ENCODE results near the gene MIPOL1. TPM values are rescaled to one million over a fixed set of nuclear protein-coding genes. Genes with fewer than 3 reads are reported as not detected.

The MIPOL1 gene
- total and polyA plus RNA-seq, 2 donors (not counting 3 experiments of a cell fraction or from before 2014, with no cell fraction given) = 3.4 to 33.5 TPM

GRCh38 chr14:37210448-37210847, 12.7 kb downstream of the MIPOL1 start:
- dilution Hi-C loops (cut with MboI; ENCODE audit: extremely low pct_ligation_motif_present, low sequenced_read_pairs) = no loop called here
- CTCF ChIA-PET = interaction anchor here (8.5 kb wide), 1 partner anchor 20 kb away, joined by 56 read pairs; no protein-coding TSS in a partner anchor

More at GRCh38 chr14:37210448-37210847, 12.7 kb downstream of the MIPOL1 start:
- Histone ChIP-seq H2AFZ (ENCODE audit: low read depth, low read length) (no peak overlapping the region), H3K27me3 (ENCODE audit: control insufficient read depth in 2 of 2, insufficient read depth in 2 of 2, low read length in 2 of 2) (no peaks in the 10 kb centered on the region), H3K9me1 (replicated peaks; ENCODE audit: control insufficient read depth, extremely low read depth, insufficient read depth, low read length) (no peaks in the 10 kb centered on the region), H3K36me3 (ENCODE audit: control insufficient read depth in 2 of 2, extremely low read depth in 1 of 2, insufficient read depth in 2 of 2, low read length in 2 of 2) (no peaks in the 10 kb centered on the region), H3K4me2 (ENCODE audit: insufficient read depth, low read length) (no peak overlapping the region), H3K9me3 (replicated peaks; ENCODE audit: control insufficient read depth, insufficient read depth, low read length) (peaks cover 6% of the 10 kb centered on the region), H3K79me2 (ENCODE audit: control insufficient read depth, insufficient read depth, low read length) (peaks cover 66% of the 10 kb centered on the region), H3K27ac (ENCODE audit: insufficient read depth, low read depth, low read length) (no peak overlapping the region), H3K4me3 (replicated peaks in 1 of 3; ENCODE audit: insufficient read depth in 1 of 3, low read depth in 1 of 3, low read length in 3 of 3) (no peak overlapping the region), H3K9ac (replicated peaks; ENCODE audit: extremely low read depth, insufficient read depth, low read length) (no peak overlapping the region), H4K20me1 (replicated peaks; ENCODE audit: control insufficient read depth, extremely low read depth, insufficient read depth, low read length) (no peaks in the 10 kb centered on the region), H3K4me1 (ENCODE audit: control insufficient read depth, extremely low read depth, insufficient read depth, low read length) (peaks cover 33% of the 10 kb centered on the region)
- POLR2A ChIA-PET = no interaction called here
- intact Hi-C loops (cut with micrococcal nuclease) = no loop called here
- no TSS peak for BruUV-seq (replicated peaks)
- no peak for FAIRE-seq
- no peak for DNase-seq (ENCODE audit: low read depth, low spot score)
- TF ChIP-seq MAX (IDR thresholded peaks at IDR 0.05; ENCODE audit: insufficient read depth, insufficient read length) = no peak
- TF ChIP-seq MYC (IDR thresholded peaks at IDR 0.05; ENCODE audit: low read depth, low read length) = no peak
- no peak for TF ChIP-seq CTCF (IDR thresholded peaks at IDR 0.05; ENCODE audit: extremely low read depth in 1 of 2, insufficient read depth in 1 of 2, low read depth in 1 of 2, low read length in 2 of 2)
- no peak for TF ChIP-seq POLR2A (IDR thresholded peaks at IDR 0.05; ENCODE audit: low read depth, low read length)
- no peak for TF ChIP-seq EZH2 (IDR thresholded peaks at IDR 0.05; ENCODE audit: borderline replicate concordance, low read depth, low read length, severe bottlenecking)
- TF ChIP-seq JUN (IDR thresholded peaks at IDR 0.05; ENCODE audit: borderline replicate concordance, insufficient read depth, insufficient read length, low read depth) = no peak
- no peak for TF ChIP-seq FOS (IDR thresholded peaks at IDR 0.05; ENCODE audit: borderline replicate concordance, insufficient read depth, low read length)
- no peak for TF ChIP-seq GATA2 (IDR thresholded peaks at IDR 0.05; ENCODE audit: insufficient read depth, insufficient read length, low read depth, low read length)
- TF ChIP-seq POLR2AphosphoS5 (IDR thresholded peaks at IDR 0.05; ENCODE audit: insufficient read depth, low read depth, low read length) = no peak
